Rectal smooth muscle tissue (tissue), 1 donor: ENCODE measurements around the gene MMP23B.
"Not testable (repeated sequence)": the region's sequence is repeated elsewhere in the genome, so short reads cannot be mapped to it uniquely, and the experiment has no call there.

Experiments used
- H3K27ac ChIP-seq: one replicate; pipeline ENCODE4 v1.7.0; 2013; ENCODE audit warnings: low read depth, low read length, inconsistent platforms
- H3K27me3 ChIP-seq: one replicate; pipeline ENCODE4 v1.7.0; 2013; ENCODE audit warnings: low read length; ENCODE audit not compliant: control insufficient read depth, insufficient read depth
- H3K36me3 ChIP-seq: one replicate; pipeline ENCODE4 v1.7.0; 2013; ENCODE audit warnings: low read length; ENCODE audit not compliant: control insufficient read depth, insufficient read depth
- H3K4me1 ChIP-seq: one replicate; pipeline ENCODE4 v1.7.0; 2013; ENCODE audit warnings: low read length; ENCODE audit not compliant: control insufficient read depth, insufficient read depth
- H3K4me3 ChIP-seq: one replicate; pipeline ENCODE4 v1.7.0; 2013; ENCODE audit warnings: low read length
- H3K9ac ChIP-seq: one replicate; pipeline ENCODE4 v1.7.0; 2013; ENCODE audit warnings: low read length

Gene MMP23B

DNA sequence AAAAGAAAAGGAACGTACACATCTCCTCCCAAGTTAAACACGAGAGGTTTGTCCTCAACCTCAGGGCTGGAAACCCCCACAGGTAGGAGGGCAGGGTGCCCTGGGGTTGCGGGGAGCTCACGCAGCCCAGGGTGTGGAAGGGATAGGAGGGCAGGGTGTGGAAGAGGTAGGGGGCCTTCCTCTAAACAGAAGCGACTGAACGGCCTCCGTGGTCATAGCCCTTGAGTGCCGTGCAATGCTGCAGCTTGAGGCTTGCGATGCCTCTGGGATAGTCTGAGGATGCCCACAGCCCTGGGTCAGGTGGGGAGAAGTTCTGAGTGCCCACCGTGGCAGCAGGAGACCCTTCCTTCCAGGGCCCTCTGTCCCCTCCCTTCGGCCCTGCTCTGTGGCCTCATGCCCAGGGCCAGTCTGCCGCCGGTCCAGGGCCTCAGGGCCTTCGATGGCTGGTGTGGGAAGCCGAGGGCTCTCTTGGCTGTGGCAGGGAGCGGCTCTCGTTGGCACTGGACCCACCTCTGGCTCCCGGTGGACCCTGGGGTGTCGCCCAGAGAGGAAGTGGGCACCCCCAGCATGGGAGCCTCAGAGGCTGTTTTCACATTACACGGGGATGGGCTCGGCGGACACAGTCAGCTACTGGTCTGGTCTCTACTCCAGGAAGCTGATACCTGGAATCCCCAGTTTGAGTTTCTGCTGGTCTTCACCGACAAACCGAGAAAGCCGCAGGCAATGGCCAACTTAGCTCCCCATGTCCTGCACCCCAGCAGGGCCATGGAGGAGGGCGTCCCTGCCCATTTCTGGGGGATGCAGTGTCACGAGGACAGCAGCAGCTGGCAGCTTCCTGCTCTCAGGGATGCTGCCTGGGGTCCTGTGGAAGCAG, 33.2 kb downstream of the MMP23B start:
- H3K4me1 ChIP-seq = no peaks in the 10 kb centered on the region
- no peak overlapping the region for H3K27ac ChIP-seq
- no peaks in the 10 kb centered on the region for H3K27me3 ChIP-seq
- no peak overlapping the region for H3K4me3 ChIP-seq
- H3K9ac ChIP-seq = no peak overlapping the region
- peaks cover 23% of the 10 kb centered on the region for H3K36me3 ChIP-seq

- Histone ChIP-seq H3K27me3 (no peaks in the 10 kb centered on the region), H3K4me1 (no peaks in the 10 kb centered on the region), H3K4me3 (no peak overlapping the region), H3K27ac (no peak overlapping the region), H3K36me3 (peaks cover 26% of the 10 kb centered on the region), H3K9ac (no peak overlapping the region)
Measured at GRCh38 chr1:1665815-1666251, 33.9 kb downstream of the MMP23B start.

GRCh38 chr1:1666526-1666925, 34.6 kb downstream of the MMP23B start:
- Histone ChIP-seq H3K36me3 (peaks cover 26% of the 10 kb centered on the region), H3K4me3 (no peak overlapping the region), H3K4me1 (no peaks in the 10 kb centered on the region), H3K9ac (no peak overlapping the region), H3K27me3 (no peaks in the 10 kb centered on the region), H3K27ac (no peak overlapping the region)

DNA sequence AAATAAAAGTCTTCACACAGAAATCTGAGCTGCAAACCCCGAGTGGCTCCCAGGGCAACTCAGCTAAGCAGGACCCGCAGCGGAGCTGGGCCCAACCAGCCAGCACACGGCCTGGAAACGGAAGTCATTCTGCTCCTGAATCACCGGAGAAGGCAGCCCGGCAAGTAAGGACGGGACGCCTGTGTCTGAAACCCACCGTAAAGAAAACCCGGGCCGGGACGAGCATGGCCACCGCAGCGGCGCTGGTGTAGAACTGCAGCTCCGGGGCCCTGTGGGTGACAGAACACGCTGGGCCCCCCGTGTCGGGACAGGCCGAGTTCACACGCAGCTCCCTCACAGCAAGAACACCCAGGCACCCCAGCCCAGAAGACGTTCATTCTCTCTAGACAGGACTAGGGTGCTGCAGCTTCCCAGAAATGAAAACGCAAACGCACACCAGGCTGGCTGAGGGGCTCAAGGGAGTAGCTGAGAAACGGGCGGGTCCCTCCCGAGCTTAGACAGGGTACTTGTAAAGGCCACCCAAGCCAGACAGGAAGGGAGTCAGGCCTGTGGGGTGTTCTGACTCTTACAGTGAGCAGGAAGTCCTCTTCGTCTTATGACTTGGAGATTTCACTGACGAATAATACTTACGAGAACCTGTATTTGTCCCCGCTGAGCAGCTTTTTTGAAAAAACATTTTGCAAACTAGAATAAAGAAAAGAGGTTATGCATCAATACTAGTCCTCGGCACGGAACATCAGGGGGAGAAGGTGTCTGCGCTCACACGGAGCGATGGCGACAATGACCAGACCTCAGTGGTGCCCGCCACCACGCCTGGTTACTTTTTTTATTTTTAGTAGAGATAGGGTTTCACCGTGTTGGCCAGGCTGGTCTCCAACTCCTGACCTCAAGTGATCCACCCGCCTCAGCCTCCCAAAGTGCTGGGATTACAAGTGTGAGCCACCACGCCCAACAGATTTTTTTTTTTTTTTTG, 37.8 kb downstream of the MMP23B start:
- Histone ChIP-seq H3K27ac (no peak overlapping the region), H3K36me3 (peaks cover 26% of the 10 kb centered on the region), H3K27me3 (no peaks in the 10 kb centered on the region), H3K4me1 (no peaks in the 10 kb centered on the region), H3K9ac (no peak overlapping the region), H3K4me3 (no peak overlapping the region)

DNA sequence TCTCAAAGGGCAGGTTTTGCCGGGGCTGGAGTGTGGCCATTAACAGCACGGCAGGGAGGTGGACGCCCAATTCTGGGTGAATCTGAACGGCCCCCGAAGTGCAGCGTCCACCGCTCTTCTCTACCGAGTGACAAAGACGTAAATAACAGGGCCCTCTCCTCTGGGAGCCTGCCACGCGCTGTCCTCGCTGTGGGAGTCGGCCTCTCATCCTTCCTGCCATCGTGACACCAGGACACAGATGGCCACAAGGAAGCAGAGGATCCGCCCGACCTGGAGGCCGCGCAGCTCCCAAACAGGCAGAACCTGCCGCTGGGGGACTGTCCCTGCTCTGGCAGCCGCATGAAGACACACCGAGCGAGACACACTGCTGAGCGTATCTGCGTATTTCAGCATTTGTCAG, 38.9 kb downstream of the MMP23B start:
- no peak overlapping the region for H3K27ac ChIP-seq
- no peaks in the 10 kb centered on the region for H3K27me3 ChIP-seq
- H3K4me3 ChIP-seq = no peak overlapping the region
- H3K4me1 ChIP-seq = no peaks in the 10 kb centered on the region
- no peak overlapping the region for H3K9ac ChIP-seq
- H3K36me3 ChIP-seq = peaks cover 18% of the 10 kb centered on the region

DNA sequence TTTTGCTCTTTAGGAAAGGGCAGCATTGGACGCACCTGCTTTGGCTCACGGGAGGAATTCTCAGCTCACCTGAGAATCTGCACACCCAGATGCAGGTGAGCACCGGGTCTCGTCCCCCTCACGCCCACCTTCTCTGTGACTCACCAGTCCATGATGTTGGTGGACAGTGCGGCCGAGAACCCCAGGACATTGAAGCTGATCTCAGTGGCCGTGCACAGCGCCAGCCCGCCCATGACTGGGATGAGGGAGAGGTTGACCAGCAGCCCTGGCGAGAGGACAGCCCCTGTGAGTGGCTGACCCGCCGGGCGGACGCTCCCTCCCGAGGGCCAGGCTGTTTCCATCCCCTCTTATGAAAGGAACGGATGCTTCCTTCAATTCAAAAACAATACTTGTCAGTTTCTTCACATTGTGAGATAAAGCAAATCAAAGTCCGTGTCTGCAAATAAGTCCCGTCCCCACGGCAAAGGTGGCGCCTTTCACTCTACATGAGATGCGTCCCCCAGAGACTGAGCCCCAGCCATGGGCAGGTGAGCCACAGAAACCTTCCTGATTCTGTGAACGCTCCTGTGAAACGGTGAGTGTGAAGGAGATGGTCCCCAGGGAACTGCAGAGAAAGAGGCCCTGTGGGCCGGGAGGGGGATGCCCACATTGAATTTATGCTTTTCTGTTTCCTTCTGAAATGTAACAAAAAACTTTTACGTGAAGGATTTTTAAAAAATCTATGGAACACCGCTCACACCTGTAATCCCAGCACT, 39.6 kb downstream of the MMP23B start:
- Histone ChIP-seq H3K4me3 (no peak overlapping the region), H3K9ac (no peak overlapping the region), H3K27me3 (no peaks in the 10 kb centered on the region), H3K27ac (no peak overlapping the region), H3K4me1 (no peaks in the 10 kb centered on the region), H3K36me3 (peaks cover 11% of the 10 kb centered on the region)

DNA sequence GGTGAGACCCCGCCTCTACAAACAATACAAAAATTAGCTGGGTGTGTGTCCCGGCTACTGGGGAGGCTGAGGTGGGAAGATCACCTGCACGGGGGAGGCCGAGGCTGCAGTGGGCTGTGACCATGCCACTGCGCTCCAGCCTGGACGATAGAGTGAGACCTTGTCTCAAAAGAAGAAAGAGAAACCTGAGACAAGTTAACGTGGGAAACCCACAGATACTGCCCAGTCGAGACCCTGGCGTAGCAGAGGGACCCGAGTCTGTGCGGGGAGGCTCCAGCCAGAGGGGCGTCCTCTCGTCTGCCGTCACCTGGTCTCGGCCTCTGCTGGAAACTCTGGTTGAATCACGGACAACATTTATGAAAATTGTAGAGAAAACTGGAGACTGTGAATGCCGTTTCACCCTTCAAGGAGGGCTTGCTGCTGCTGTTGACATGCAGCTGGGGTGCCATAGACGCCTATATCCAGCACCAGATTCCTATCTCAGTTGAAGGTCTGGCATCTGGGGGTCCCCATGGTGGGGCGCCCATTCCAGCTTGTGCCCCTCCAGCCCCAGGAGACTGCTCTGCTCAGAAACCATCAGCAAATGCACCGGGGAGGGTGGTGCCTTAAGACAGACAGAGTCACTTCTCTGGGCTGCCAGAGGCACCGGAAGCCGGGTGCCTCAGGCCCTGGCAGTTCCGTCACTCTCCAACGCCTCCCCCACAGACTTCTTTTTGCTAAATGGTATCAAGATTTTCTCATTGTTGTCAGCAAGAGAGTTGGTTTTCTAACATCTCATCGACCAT, 40.4 kb downstream of the MMP23B start:
- H3K36me3 ChIP-seq = peaks cover 10% of the 10 kb centered on the region
- H3K4me1 ChIP-seq = no peaks in the 10 kb centered on the region
- H3K27me3 ChIP-seq = no peaks in the 10 kb centered on the region
- H3K4me3 ChIP-seq = no peak overlapping the region
- no peak overlapping the region for H3K27ac ChIP-seq
- no peak overlapping the region for H3K9ac ChIP-seq

DNA sequence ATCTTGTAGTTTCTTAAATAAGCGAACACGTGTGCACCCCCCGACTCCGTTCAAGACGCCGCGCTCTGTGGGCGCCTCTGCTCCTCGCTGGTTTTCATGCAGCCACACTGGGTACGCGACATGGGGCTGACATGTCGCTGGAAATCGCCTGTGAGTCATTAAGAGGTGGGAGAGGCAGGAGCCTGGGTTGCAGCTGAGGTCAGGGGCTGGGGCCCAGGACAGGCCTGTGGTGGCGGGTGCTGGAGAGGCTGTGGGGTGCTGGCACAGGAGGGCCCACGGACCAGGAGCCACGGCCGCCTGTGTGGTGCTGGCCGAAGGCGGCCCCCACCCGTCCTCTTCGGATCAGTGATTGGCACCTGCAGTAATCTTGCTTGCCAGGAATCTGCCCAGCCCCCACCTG, 42.8 kb downstream of the MMP23B start:
- not testable (repeated sequence) for H3K27ac ChIP-seq, H3K4me3 ChIP-seq, H3K27me3 ChIP-seq, H3K36me3 ChIP-seq, H3K9ac ChIP-seq, H3K4me1 ChIP-seq

DNA sequence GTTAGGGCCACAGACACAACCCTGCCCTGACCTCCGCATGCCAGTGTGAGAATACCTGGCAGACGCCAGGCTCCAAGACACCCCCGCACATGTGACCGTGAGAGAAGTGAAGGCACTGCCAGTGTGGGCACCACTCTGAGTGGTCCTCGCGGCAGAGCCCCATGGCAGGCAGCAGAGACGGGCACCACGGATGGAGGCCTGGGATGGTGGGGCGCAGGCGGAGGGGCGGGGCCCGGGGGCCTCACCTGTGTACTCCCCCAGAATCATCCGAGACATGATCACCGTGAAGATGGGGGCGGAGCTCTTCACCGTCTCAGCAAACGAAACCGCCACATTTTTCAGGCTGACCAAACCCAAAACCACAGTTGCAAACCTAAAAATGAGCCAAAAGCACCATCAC, 43.2 kb downstream of the MMP23B start:
- not testable (repeated sequence) for H3K4me1 ChIP-seq, H3K9ac ChIP-seq, H3K27me3 ChIP-seq, H3K36me3 ChIP-seq, H3K4me3 ChIP-seq, H3K27ac ChIP-seq

DNA sequence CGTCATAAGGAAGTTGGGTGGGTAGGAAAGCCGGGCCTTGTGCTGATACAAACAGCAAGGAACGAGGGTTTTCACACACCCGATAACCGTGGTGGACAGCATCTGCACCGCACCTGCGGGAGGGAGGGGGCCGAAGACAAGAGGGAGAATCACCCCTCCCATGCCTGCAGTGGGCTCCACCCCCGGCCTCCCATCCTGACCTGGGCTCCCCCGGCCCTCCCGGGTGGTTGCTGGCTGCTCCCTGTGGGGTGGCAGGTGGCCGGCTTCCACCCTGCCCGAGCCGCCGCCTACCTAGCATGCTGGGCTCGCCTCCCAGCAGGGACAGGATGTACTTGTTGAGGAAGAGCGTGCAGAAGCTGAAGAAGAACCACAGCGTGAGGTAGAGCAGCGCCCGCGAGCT, 44.1 kb downstream of the MMP23B start:
- H3K27ac ChIP-seq, H3K4me1 ChIP-seq, H3K4me3 ChIP-seq, H3K9ac ChIP-seq, H3K27me3 ChIP-seq, H3K36me3 ChIP-seq: not testable (repeated sequence)

DNA sequence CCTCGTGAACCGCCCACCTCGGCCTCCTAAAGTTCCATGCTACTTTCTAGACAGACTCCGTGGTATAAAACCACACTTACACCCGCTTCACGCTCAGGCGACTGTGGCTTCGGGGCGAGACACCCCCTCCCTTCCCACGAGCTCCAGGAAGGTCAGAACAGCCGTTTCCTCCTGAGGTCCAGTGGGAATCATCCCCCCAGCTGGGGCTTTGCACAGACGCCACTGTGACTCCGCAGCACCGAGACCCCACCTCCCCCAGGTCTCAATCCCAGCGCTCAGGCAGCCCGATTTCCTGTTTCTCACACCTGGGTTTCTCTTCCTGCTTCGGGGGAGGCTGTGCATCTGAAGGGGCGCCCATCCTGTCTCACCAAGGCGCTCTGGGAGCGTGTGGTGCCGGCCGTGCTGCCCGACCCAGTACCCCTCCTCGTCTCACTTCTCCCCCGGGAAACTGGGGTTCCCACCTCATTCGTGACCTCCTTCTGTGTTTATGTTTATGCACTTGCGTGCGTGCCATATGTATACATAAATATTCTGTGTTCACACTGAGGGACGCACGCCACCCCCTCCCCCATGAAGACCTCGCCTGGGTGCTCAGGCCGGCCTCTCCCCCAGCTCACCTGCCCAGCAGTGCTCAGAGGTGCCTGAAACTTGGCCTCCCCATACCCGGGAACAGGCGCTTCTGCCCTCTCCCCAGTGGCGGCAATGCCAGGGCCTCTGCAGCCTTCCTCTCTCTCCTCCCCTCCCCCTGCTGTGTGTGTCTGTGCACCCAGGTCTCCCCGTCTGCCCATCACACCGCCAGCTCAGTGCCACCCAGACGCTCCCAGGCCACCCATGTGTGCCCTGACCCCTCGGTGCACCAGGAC, 46.0 kb downstream of the MMP23B start:
- Histone ChIP-seq H3K36me3 (no peaks in the 10 kb centered on the region), H3K27me3 (no peaks in the 10 kb centered on the region), H3K9ac (no peak overlapping the region), H3K4me3 (peak overlapping the region; percentile 45), H3K4me1 (no peaks in the 10 kb centered on the region), H3K27ac (no peak overlapping the region)
